ENCODE data around the gene UBE2K. TPM values are rescaled to one million over a fixed set of nuclear protein-coding genes. Genes with fewer than 3 reads are reported as not detected.

The UBE2K gene
- total RNA-seq, result 10 to 100 TPM; 52.9 to 74.0 (median 57.7) TPM
- polyA plus RNA-seq, result 10 to 100 TPM; 24.0 to 30.4 TPM
- long read RNA-seq, donor 1, full-length matches to known transcripts, result 13 of 19 reads
- long read RNA-seq, donor 1, partial matches to known transcripts, result 1 of 19 reads
- long read RNA-seq, donor 1, other reads (novel, unspliced or antisense), result 5 of 19 reads
- long read RNA-seq, donor 2, full-length matches to known transcripts, result 12 of 18 reads
- long read RNA-seq, donor 2, partial matches to known transcripts, result 2 of 18 reads
- long read RNA-seq, donor 2, other reads (novel, unspliced or antisense), result 4 of 18 reads
- long read RNA-seq, donor 3, full-length matches to known transcripts, result 21 of 32 reads
- long read RNA-seq, donor 3, partial matches to known transcripts, result 2 of 32 reads
- long read RNA-seq, donor 3, other reads (novel, unspliced or antisense), result 9 of 32 reads

- H3K27ac ChIP-seq, result peak within 1 kb of the TSS; percentile 51 to 99 (median 95)
- TF ChIP-seq CTCF (IDR thresholded peaks at IDR 0.05), result peak in 2 of 9 donors; percentile 6 to 14
- H3K4me1 ChIP-seq, result peaks cover 0 to 49% (median 33%) of the 10 kb centered on the region in 9 donors
- intact Hi-C loops (cut with DNase I), result loop anchor here in 8 of 10 donors (1.0 to 10.0 kb wide), 14 partner anchors 34 to 619 kb away; partner anchors contain the start of genes PDS5A (in 7 of the 8), N4BP2 (in 4 of the 8), SMIM14 (in 4 of the 8) and UGDH (in 1 of the 8)
- H3K27me3 ChIP-seq, result no peaks in the 10 kb centered on the region
- H3K4me3 ChIP-seq, result peak within 1 kb of the TSS; percentile 69 to 95 (median 80)
- DNase-seq (peak; percentile 86 to 93), ATAC-seq (peak; percentile 97 to 100 (median 98))
- peaks cover 0 to 14% (median 0%) of the 10 kb centered on the region in 9 donors for H3K36me3 ChIP-seq
- no peaks in the 10 kb centered on the region for H3K9me3 ChIP-seq
- WGBS, 2 donors, result 0% methylated on average over 79 to 84 of the region's 84 CpGs
These were observed at the start of gene UBE2K for GRCh38 chr4:39697740-39698423. Gene UBE2K (plus strand): TSS chr4:39698136. CDS start chr4:39698328, 192 bp downstream.

- intact Hi-C loops (cut with DNase I), result loop anchor here in 1 of 10 donors (10.0 kb wide), 1 partner anchor 183 kb away; no protein-coding TSS in a partner anchor
- 89 to 94% methylated on average over 3 of the region's 3 CpGs for WGBS, 2 donors
These were observed 49.7 kb upstream of the UBE2K start for GRCh38 chr4:39648213-39648612.

GRCh38 chr4:39648827-39649558 lies 48.9 kb upstream of the UBE2K start:
- H3K27ac ChIP-seq, result no peak overlapping the region
- TF ChIP-seq CTCF (IDR thresholded peaks at IDR 0.05), result no peak
- no peaks in the 10 kb centered on the region for H3K27me3 ChIP-seq
- 92 to 93% methylated on average over 6 of the region's 6 CpGs for WGBS, 2 donors
- ATAC-seq, result no peak
- no peaks in the 10 kb centered on the region for H3K9me3 ChIP-seq
- intact Hi-C loops (cut with DNase I), result loop anchor here in 1 of 10 donors (10.0 kb wide), 1 partner anchor 184 kb away; no protein-coding TSS in a partner anchor
- no peak overlapping the region for H3K4me3 ChIP-seq
- no peak for DNase-seq
- H3K36me3 ChIP-seq, result peaks cover 0 to 6% (median 0%) of the 10 kb centered on the region in 9 donors
- H3K4me1 ChIP-seq, result no peaks in the 10 kb centered on the region

More at GRCh38 chr4:39648213-39648612, 49.7 kb upstream of the UBE2K start:
- TF ChIP-seq CTCF (IDR thresholded peaks at IDR 0.05), result no peak
- ATAC-seq (no peak), DNase-seq (no peak)
- Histone ChIP-seq H3K27ac (no peak overlapping the region), H3K27me3 (no peaks in the 10 kb centered on the region), H3K4me3 (no peak overlapping the region), H3K4me1 (no peaks in the 10 kb centered on the region), H3K36me3 (peaks cover 0 to 6% (median 0%) of the 10 kb centered on the region in 9 donors), H3K9me3 (no peaks in the 10 kb centered on the region)

Data from heart right ventricle (tissue), 16 donors.